NCI-H510A treated with DMSO at 0.1 percent for 48 hours (cell line): Measurements from ENCODE around the gene HAL.
"Not testable (repeated sequence)": the region's sequence is repeated elsewhere in the genome, so short reads cannot be mapped to it uniquely, and the experiment has no call there.

ENCODE experiments used
- DNase-seq: peaks from one replicate; lab custom pipeline; 2025; lab: John Stamatoyannopoulos, UW

The HAL gene

DNA sequence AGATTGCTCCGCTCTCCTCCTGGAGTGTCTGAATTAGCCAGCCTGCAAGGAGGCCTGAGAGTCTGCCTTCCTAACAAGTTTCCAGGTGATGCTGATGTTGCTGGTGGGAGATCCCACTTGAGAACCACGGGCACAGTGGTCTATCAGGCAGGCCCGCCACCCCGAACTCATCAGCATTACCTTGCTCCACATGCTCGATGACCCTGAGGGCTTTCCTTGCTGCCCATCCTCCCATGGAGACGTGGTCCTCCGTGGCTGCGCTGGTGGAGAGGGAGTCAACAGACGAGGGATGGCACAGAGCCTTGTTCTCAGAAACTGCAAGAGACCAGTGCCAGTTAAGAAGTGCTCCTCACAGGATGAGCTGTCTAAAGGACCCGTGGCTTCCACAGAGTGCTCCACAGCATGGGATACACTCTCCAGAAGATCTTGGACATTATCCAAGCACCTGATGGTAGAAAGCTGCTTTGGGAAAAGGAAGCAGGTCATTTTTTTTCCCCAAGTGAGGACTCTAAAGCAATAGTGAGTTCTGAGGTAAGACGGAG lies 18.3 kb downstream of the HAL start:
- no peak for DNase-seq

DNA sequence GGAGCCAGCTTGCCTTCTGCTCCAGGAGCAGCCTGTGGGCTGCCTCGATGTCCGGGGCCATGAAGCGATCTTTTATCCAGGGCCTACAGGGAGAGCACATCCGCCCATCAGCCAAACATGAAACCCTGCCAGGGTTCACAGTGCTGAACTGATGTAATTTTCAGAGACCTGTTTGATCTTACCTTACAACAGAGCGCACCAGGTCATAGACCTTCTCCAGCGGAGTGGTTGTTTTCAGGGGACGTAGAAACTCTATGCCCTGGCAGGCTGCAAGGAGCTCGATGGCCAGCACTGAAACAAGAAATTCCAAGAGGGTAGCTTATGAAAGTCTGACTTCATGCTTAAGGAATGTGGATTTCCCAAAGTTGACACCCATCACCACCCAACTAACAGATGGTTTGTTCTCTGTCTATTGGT lies 19.7 kb downstream of the HAL start:
- DNase-seq: no peak

DNA sequence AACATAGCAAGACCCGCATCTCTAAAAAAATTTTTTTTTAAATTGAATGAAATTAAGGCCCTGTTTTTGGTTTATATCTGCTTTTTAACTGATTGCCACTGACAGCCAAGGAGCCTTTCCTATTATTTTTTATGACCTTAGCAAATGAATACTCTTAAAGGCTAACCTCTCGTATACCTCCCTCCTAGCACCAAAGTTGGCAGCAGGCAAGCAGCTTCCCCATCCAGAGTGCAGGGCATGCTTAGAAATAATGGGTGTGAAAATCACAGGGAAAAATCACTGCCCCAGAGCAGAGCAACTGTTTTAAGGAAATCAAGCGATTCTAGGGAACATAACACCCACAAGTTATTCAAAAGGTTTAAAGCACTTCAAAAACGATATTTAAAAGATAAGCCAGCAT lies 20.7 kb downstream of the HAL start:
- DNase-seq: no peak

DNA sequence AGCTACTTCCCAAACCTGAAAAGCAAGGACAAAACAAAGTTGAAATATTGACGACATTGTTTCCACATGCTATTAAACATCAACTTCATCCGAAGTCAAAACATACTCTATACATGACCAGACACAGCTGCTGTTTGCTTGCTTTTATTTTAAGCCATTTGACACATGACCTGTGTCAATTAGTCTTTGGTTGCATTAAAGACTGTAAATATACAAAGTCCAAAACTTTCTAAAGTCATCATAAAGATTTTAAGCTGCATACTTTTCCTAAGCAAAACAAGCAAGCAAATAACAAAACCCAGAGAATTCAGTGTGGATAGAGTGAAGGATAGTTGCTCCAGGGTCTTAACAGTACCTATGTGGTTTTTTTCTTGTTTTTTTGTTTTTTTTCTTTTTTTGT lies 21.8 kb downstream of the HAL start:
- DNase-seq: no peak

DNA sequence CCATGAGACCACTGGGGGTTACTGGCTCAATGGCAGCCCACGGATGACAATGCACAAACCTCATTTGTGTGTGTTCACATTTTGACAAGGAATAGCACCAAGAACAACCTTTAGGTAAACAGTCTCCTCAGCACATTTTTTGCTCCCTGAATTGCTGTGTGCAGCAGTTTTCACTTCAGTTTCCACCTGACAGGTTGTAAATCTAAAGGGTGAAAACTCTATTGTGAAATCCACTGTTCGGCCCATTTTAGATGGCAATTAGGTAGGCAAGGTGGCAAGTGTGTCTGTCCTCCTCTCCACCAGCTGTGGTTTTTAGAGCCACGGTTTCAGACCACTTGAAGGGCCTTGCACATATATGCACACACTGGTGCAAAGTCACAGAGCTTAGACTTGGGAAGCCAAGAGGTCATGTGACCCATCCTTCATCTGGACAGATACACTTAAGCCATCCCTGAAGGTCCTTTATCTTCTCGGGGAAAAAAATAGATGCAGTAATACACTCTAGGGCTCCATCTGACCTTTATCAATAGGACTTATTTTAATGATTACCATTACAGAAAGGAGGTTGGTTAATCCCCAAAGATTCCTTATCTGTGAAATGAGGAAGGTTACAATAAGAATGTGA lies 23.2 kb downstream of the HAL start:
- DNase-seq: no peak

DNA sequence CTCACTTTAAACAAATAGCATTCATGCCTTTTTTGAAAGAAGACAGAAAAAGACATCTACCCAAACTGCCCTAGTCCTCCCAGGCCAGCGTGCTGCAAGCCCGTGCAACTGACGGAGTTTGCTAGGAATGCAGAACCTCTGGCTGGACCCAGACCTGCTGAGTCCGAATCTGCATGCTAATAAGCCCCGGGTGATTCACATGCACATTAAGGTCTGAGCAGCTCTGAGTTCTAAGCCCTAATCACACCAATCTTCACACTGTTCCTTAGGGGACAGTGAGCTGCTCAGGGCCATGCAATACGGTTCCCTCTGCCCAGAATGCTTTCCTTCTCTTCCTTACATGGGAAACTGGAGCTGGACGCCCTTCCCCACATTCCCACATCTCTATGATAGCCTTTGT lies 25.2 kb downstream of the HAL start:
- no peak for DNase-seq

DNA sequence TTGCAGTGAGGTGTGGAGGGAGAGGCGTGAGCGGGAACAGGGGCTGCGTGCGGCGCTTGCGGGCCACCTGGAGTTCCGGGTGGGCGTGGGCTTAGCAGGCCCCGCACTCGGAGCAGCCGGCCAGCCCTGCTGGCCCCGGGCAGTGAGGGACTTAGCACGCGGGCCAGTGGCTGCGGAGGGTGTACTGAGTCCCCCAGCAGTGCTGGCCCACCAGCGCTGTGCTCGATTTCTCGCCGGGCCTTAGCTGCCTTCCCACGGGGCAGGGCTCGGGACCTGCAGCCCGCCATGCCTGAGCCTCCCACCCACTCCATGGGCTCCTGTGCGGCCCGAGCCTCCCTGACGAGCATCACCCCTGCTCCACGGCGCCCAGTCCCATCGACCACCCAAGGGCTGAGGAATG lies 27.0 kb downstream of the HAL start:
- DNase-seq: not testable (repeated sequence)

DNA sequence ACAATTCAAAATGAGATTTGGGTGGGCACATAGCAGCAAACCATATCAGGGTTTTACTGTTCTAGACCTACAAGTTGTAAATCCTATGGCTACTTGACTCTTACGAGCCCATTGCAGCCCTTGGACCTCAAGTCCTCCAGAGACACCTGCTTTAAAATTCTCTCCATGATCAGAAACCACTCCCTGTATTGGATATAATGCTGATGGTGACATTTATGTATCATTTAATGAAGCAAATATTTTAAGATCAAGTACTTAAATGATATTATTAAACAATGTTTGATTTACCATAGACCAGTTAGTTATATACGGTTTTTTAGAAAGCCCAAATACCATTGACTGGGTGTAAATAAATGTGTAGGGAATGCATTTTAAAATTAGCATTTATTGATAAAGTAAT lies 28.8 kb downstream of the HAL start:
- no peak for DNase-seq

DNA sequence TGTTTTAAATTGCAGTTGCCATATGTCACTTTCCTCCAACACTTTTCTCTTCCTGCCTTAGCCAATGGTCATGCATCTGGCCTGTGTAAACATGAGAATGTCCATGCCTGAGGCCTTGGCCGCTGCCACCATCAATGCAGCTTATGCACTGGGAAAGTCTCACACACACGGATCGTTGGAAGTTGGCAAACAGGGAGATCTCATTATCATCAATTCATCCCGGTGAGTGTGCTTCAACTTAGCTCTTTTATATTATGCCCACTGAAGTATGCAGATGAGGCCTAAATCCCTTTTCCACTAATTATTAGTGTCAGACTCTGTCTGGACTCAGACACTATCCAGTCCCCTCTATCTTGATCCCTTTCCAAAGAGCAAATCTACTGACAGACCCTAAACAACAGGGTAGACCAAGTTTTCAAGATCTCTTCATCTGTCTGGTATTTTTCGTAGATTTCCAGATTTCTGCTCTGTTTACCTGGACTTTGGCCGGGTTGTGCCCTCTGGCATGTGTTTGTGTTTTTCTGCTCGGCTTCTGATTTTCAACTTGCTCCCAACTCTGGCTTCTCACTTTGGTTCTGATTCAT lies 29.8 kb downstream of the HAL start:
- DNase-seq: no peak

DNA sequence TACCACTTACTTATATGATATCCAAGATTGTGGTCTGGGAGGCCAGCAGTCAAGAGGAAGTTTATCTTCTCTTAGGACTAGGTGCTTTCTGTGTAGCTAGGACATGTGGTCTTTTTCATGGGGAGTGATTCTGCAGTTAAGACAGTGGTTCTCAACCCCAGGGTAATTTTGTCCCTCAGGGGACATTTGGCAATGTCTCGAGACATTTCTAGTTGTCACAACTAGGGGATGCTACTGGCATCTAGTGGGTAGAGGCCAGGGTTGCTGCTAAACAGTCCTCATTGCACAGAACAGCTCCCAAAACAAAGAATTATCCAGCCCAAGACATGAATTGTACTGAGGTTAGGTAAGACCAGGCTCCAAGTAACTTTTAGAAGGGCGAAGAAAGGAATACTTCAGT lies 33.0 kb downstream of the HAL start:
- no peak for DNase-seq

DNA sequence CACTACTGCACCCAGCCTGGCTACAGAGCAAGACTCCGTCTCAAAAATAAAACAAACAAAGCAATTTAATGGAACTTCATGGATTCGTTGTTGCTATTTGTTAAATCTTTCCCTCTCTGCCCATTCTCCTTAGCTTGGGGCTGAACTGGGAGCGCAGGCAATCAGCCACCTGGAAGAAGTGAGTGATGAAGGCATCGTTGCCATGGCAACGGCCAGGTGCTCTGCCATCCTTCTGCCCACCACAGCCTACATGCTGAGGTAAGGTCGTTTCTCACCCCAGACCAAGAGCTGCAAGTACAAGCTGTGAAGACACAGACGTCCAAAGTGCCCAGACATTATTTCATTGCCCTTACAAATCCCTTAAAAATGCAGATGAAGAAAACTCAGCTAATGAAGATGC lies 33.9 kb downstream of the HAL start:
- DNase-seq: no peak

DNA sequence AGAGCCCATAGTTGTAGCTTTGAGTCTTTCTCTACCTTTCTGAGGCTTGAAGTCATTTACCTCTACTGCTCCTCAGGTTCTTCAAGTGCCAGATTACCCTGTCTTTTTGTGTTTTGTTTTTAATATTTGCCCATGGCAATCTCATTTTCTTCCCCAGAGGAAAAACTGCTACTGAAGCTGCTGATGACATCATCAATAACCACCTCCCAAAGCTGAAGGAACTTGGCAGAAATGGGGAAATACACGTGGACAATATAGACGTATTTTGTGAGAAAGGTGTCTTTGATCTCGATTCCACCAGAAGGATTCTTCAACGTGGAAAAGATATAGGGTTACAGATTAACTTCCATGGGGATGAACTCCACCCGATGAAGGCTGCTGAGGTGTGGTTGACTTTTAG lies 35.9 kb downstream of the HAL start:
- DNase-seq: no peak

DNA sequence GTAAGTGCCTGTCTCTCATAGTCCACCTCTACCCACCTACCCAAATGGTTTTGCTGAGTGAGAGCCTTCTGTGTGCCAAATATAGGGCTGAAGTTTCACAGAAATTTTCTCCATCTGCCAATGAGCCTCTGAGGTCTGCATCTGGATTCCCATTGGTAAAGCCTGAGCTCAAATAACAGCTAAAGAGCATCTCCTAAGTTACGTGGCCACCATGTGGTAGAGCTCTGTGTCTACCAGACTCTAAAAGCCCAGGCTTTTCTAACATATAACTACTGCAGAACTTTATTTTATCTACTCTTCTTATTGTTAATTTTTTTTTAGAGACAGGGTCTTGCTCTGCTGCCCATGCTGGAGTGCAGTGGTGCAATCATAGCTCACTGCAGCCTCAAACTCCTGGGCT lies 37.0 kb downstream of the HAL start:
- DNase-seq: no peak

DNA sequence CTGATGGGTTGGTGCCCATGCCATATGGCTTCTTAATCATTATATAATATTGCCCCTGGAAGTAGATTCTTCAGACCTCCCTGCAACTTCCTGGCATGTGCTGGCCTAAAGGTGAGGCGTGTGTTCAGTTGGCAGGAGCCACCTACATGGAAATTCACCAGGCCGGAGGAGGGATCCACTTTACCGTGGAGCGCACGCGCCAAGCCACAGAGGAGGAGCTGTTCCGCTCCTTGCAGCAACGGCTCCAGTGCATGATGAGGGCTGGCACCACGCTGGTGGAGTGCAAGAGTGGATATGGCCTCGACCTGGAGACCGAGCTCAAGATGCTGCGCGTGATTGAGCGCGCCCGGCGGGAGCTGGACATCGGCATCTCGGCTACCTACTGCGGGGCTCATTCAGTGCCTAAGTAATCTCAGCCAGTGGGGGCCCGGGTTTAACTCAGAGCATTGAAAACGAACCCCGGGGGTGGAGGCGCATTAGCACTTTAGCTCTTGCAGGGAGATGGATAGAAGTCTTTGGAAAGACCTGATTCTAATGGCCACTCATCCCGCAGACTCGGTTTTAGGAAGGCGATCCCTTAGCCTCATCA lies 39.5 kb downstream of the HAL start:
- no peak for DNase-seq

DNA sequence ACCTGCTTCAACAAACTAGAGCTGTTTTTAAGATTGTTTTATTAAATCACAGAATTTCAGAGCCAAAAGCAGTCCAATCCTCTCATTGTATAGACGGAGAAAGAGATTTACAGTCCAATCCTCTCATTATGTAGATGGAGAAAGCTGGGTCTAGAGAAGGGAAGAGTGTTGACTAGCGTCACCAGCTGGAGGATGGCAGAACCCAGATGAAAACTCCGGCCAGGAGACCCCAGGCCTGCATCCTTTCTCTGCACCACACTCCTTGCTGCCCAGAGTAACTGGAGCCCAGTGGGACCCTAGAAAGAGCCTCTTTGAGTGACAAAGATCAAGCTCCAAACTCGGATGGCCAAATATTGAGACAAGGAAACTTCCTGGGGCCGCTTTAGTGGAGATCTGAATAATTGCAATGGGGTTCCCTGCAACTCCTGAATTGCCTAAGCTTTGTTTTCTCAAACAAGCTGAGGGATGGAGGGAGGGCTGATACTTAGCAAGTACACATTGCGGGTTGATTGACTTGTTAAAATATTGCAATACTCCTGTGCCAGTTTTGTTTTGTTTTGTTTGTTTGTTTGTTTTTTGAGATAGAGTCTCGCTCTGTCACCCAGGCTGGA lies 40.5 kb downstream of the HAL start:
- DNase-seq: no peak

DNA sequence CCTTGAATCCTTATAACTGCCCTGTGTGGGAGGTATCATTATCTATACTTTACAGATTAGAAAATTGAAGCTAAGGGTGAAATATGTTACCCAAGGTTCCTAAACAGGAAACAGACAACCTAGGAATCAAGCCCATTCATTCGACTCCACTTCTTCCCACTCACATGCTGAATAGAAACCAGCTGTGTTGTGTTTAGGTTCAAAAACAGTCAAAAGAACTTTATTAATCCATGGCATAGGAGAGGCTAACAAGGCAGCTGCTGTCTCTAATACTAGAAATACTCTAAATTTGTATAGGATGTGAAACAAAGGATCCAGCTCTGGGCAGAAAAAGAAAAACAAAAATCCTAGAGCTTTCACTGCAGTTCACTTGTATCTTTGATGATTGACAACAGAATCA lies 43.1 kb downstream of the HAL start:
- no peak for DNase-seq

DNA sequence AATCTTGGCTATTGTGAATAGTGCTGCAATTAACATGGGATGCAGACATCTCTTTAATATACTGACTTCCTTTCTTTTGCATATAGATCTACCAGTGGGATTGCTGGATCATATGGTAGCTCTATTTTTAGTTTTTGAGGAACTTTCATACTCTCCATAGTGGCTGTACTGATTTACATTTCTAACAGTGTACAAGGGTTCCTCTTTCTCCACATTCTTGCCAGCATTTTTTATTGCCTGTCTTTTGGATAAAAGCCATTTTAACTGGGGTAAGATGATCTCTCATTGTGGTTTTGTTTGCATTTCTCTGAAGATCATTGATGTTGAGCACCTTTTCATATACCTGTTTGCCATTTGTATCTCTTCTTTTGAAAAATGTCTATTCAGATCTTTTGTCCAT lies 44.6 kb downstream of the HAL start:
- DNase-seq: no peak

DNA sequence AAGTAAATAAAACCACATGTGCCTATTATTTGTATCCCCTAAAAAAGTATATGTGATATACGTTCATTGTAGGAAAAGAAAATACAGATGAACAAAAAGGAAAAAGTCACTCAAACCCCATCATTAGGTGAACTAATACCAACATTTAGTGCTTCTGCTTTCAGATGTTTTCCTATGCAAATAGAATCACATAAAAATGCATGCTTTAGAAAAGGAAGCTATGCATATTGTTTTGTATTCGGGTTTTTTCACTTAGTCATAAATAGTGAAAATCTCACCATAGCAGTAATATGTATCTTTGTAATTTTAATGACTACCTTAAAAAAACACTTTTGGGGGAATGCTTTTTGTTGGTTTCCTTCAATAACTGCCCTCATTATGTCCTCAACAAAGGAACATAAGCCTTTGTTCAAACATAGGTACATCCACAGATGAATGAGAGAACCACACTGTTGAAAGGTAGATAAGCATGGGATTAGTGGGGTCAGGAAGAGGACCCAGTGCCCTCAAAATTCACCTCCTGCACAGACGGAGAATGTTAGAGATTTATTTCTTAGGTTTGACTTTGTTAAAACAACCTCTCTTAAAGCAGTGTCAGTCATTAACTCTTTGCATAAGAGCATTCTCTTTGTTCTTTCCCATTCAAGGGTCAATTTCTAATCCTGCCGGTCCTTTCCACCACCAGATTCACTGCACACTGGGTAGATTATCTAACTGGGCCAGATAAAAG lies 46.5 kb downstream of the HAL start:
- DNase-seq: no peak

DNA sequence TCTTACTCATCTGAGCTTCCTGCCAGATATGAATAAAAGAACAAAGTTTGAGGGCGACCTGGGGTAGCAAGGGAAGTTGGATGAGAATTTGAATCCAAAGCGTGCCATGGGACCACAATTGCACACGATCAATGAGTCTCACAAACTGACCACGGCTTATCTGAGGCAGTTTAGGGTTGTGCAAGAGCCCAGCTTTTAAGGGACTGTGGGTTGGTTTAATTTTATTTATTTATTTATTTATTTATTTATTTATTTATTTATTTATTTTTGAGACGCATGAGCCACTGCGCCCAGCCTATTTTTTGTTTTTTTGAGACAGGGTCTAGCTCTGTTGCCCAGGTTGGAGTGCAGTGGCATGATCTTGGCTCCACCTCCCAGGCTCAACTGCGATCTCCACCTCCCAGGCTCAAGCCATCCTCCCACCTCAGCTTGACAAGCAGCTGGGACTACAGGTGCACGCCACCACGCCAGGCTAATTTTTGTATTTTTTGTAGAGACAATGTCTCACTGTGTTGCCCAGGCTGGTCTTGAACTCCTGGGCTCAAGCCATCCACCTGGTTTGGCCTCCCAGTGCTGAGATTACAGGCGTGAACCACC lies 51.9 kb downstream of the HAL start:
- DNase-seq: no peak

DNA sequence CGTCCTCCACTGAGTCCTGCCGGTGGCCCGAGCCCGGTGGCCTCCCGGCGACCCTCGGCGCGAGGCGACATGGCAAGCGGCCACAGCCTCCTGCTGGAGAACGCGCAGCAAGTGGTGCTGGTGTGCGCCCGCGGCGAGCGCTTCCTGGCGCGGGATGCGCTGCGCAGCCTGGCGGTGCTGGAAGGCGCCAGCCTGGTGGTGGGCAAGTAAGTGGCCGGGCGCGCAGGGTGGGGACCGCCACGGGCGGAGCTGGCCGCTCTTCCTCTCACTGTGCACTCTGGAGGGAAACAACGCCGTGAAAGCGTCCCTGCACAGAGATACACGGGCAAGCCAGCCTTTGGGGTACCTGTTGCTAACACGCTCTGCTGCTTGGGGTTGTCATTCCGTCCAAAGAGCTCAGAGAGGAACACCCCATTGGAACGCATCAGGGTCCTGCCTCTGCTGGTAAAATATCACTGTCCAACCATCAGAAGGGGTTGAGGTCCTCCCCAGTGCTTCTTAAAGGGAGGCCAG lies 52.8 kb downstream of the HAL start, which contains the start of gene AMDHD1:
Gene AMDHD1 (plus strand): TSS at position 2 of the 513 bp plus-strand sequence. CDS start 68 bp downstream, at position 70.
- peak; percentile 32 for DNase-seq

DNA sequence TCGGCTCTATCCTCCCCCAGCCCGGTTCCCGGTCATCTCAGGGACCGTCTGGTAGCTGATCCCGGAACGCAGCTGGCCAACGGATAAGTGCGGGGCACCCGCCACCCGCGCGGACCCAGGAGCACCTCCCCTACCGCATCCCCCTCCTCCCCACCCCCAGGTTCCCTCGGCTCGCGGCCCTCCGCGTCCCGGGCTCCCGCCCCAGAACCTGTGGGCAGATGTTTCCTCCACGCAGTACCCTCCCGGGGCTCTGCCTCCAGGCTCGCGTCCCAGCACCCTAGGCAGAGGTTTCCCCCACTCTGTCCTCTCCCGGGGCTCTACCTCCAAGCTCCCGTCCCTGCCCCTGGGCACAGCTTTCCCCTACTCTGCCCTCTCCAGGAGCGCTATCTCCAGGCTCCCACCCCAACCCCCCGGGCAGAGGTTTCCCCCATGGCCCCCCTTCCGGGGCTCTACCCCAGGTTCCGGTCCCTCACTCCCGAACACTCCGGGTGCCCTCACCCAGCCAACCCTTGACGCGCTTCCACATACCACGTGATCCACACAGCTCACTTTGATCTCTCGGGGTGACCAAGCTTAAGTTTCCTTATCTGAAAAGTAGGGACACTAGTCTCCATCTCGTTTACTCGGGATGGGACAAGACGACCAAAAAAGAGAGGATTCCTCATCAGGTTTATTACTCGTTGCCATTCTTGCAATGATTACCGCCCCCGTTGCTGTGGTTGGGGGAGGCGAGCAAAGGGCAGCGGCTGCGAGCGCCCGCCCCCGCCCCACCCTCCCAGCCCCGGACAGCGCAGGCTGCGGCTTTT lies 53.4 kb downstream of the HAL start, which contains the start of gene CCDC38:
Gene CCDC38 (minus strand): TSS at position 91 of the 806 bp plus-strand sequence. CDS start 6,105 bp downstream, outside the sequence.
- peak; percentile 74 for DNase-seq
